ENCODE results near the gene TGFBI.

TGFBI gene

GRCh38 chr5:136109453-136110135 lies 80.8 kb downstream of the TGFBI start:
- H3K27ac ChIP-seq (ENCODE audit: poor library complexity, severe bottlenecking), result no peak overlapping the region
- peaks cover 10% of the 10 kb centered on the region for H3K4me1 ChIP-seq (ENCODE audit: insufficient read depth, poor library complexity, severe bottlenecking)
- H3K9me3 ChIP-seq (ENCODE audit: severe bottlenecking), result no peaks in the 10 kb centered on the region
- ATAC-seq (ENCODE audit: low read depth) (no peak), DNase-seq (ENCODE audit: low spot score) (no peak)
- no peak for TF ChIP-seq CTCF (IDR thresholded peaks at IDR 0.05; ENCODE audit: poor library complexity, severe bottlenecking)
- no peak overlapping the region for H3K4me3 ChIP-seq (ENCODE audit: severe bottlenecking)
- no peaks in the 10 kb centered on the region for H3K36me3 ChIP-seq (ENCODE audit: low read depth)
- no peaks in the 10 kb centered on the region for H3K27me3 ChIP-seq (ENCODE audit: insufficient read depth, poor library complexity, severe bottlenecking)
